GM12864 (cell line): ENCODE data around the gene PHLDA2.

Experiments used
- DNase-seq: peaks from one replicate; pipeline ENCODE4 v3.0.0-alpha.2; 2011; ENCODE audit warnings: low read depth
- H3K4me3 ChIP-seq: 2 replicates; pipeline ENCODE4 v1.5.1; 2011; ENCODE audit warnings: mild to moderate bottlenecking, low read depth, low read length, control low read depth
- CTCF ChIP-seq: IDR thresholded peaks from 2 replicates; pipeline ENCODE4 v1.5.1; 2011; ENCODE audit warnings: low read depth, mild to moderate bottlenecking, moderate library complexity, low read length, control low read depth, inconsistent platforms; ENCODE audit errors: missing control alignments

The PHLDA2 gene

DNA sequence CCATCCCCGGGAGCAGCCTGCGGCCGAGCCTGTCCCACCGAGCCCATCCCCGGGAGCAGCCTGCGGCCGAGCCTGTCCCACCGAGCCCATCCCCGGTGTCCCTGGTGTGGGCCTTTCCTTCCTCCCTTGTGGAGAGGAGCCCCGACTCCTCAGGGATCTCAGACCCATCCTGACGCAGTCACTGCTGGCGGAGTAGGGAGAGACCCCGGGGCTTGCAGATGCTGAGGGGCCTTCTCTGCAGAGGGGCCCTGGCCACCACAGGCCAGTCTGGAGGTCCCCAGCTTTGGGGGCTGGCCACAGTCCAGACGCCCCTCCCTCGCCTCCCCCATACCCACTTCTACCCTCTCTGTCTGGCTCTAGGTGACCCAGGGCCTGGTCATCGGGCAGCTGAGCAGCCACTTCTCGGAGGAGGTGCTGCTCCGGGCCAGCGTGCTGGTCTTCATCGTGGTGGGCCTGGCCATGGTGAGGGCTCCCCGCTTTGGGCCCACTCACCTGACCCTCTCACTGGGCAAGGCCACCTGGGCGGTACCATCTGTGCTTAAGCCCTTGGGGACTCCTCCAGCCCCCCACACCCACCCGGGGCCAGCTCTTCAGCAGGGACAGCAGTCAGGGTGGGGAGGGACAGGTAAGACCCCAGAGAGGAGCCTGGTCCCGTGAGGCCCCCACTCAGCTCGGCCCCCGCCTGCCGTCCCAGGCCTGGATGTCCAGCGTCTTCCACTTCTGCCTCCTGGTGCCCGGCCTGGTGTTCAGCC is 7.3 kb downstream of the PHLDA2 start:
- no peak for TF ChIP-seq CTCF

GRCh38 chr11:2921261-2921660 is 8.0 kb downstream of the PHLDA2 start:
- no peak for DNase-seq
- no peak for TF ChIP-seq CTCF
- no peak overlapping the region for H3K4me3 ChIP-seq

More for the DNA sequence above, 7.3 kb downstream of the PHLDA2 start:
- no peak for DNase-seq
- H3K4me3 ChIP-seq: no peak overlapping the region

DNA sequence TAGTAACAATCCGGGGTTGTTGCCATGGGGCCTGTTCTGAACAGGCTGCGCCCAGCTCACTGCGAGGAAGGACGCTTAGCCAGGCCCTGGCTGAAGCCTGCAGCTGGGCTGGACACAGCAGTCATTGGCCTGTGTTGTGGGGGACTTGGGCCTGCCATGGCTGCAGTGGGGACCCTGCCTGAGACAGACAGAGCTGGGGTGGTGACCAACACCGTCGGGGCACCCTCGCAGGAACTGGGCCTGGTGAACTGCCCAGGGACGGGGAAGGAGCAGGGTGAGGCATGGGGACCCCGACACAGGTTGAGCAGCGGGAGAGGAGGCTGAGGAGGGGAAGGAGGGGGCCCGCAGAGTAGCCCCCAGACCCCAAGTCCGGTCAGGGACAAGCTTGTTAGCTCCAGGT is 8.9 kb downstream of the PHLDA2 start:
- TF ChIP-seq CTCF: no peak
- H3K4me3 ChIP-seq: no peak overlapping the region
- DNase-seq: no peak

GRCh38 chr11:2919837-2920236 is 9.4 kb downstream of the PHLDA2 start:
- no peak overlapping the region for H3K4me3 ChIP-seq
- no peak for DNase-seq
- TF ChIP-seq CTCF: no peak

DNA sequence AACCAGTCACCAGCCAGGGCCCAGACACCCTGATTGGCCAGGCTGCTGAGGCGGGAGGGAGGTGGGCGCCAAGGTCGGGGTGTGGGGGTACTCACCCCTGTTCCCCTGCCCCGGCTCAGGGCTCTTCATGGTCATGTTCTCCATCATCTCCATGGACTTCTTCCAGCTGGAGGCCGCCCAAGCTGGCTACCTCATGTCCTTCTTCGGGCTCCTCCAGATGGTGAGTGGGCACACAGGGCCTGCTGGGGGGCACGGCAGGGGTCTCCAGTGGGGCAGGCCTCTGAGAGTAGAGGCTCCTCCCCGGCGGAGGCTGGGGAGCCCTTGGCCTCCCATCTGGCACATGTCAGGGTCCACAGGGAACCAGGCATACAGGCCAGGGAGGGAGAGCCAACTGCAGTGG is 10.0 kb downstream of the PHLDA2 start:
- no peak overlapping the region for H3K4me3 ChIP-seq
- no peak for TF ChIP-seq CTCF
- no peak for DNase-seq

DNA sequence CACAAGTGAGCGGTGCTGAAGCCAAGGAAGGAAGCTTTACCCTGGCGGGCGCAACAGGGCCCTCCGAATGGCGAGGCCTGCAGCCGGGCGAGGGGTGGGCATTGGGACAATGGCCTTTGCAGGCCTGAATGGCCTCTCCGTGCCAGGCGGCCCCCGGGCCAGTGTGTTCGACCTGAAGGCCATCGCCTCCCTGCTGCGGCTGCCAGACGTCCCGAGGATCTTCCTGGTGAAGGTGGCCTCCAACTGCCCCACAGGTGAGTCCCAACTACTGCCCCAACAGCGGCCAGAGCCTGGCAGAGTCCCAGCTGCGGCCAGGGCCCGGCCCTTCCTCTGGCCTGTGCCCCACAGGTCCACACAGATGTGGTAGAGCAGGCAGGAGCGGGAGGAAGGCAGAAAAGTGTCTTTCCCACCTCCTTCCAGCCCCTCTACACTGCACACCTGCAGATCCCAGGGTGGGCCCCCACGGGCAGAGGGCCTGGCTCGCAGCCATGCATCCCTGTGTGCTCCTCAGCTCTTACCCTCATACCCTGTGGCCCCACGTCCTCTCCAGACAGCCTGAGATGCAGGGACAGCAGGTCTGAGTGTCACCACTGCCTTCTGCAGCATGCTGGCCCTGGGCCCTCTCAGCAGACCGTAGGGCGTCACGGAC is 11.3 kb downstream of the PHLDA2 start:
- no peak for DNase-seq
- TF ChIP-seq CTCF: no peak
- H3K4me3 ChIP-seq: no peak overlapping the region
